C1 segment of cervical spinal cord (tissue), 14 donors: ENCODE data around the gene PFKFB2.

ENCODE experiments used
- DNase-seq, 14 donors: peaks; one replicate each; lab custom pipeline; 2025; lab: John Stamatoyannopoulos, UW

PFKFB2 gene

DNA sequence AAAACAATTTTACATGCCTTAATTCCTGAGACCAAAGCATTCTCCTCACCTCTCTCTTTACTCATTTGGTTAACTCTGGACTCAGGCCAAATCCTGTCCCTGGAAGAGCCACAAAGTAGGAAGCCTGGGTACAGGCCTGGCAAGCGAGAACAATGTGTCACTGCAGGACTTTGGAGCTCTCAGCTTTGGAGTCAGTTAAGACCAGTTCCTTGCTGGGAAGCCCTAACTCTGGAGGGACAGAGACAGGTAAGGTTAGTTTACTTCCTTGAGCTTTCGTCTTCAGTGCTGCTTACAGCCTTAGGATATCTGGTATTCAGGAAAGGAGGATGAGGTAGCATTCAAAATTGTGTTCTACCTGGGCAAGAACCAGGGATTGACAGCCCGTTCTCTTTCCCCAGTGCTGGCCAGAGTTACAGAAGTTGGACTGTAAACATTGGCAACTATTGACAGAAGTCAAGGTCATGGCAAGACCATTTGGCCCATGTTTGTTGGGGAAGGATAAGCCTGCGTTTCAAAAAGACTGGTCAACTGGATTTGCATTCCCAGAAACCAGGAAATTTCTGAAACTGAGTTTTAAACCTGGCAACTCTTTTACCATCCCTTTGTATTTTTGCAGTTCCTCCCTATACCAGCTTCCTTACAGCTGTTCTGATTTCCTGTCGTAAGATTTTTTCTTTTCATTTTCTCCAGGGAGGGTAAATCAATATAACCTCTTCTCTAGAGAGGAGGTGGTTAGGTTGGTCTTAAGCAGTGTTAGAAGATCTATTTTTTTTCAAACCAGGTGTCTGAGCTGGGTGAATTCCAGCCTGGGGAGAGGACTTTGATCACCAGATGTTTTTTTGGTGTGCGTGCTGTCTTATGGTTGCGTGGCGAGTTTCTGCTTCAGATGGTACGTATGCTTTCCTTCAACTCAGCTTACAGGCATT lies 35.9 kb downstream of the PFKFB2 start, which contains the start of gene C4BPB:
C4BPB (plus strand) TSS at position 160 of the 926 bp plus-strand sequence; CDS start at position 832, 672 bp downstream.
- no peak for DNase-seq

GRCh38 chr1:207089627-207090355 lies 36.7 kb downstream of the PFKFB2 start:
- DNase-seq, result no peak

GRCh38 chr1:207091200-207091908 lies 38.3 kb downstream of the PFKFB2 start:
- no peak for DNase-seq

DNA sequence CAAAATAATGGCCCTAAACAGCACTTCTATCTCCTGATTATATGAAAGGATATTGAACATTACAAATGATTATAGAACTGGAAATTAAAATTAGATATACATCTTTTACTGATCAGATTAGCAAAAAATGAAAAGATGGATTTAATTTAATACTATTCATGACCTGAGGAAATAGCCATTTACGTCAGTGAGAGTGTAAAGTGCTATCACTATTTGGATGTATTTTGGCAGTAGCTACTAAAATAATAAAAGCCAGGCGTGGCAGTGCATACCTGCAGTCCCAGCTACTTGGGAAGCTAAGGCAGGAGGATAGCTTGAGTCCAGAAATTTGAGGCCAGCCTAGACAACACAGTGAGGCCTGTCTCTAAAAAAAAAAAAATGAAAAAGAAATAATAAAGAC lies 40.9 kb downstream of the PFKFB2 start:
- DNase-seq, result no peak

- DNase-seq, result no peak
These were observed 44.8 kb downstream of the PFKFB2 start for GRCh38 chr1:207097871-207098324.

DNA sequence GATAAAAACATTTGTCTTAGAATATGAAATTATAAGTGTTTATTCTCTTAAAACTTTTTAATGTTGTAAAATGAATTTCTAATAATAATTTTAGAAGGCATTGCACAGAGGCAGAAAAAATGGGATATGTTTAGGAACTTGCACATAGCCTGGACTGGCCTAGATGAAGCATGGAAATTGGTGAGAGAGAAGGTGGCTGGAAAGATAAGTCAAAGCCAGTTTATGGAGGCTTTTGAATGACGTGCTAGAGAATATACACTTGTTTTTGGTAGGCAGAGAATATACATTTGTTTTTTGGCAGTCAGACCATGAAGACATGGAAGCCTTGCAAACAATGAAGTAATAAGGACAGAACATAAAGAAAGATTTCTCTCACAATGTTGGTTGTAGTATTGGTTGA lies 48.6 kb downstream of the PFKFB2 start:
- DNase-seq, result no peak

DNA sequence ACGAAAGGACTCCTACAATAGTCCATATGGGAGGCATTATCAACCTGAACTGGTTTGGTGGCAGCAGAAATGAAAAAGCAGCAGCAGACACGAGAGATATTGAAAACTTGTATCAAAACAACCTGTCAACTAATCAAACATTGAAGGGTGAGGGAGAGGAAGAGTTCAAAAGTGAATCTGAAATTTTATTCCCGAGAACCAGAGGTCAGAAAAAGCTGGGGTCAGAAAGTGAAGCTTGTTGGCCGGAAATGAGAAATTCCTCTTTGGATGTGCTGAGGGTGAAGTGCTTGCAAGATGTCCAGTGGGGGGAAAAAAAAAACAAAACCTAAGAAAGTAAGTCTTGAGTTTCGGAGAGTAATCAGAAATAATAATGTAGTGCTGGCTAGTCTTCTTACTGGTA lies 49.1 kb downstream of the PFKFB2 start:
- DNase-seq, result no peak

DNA sequence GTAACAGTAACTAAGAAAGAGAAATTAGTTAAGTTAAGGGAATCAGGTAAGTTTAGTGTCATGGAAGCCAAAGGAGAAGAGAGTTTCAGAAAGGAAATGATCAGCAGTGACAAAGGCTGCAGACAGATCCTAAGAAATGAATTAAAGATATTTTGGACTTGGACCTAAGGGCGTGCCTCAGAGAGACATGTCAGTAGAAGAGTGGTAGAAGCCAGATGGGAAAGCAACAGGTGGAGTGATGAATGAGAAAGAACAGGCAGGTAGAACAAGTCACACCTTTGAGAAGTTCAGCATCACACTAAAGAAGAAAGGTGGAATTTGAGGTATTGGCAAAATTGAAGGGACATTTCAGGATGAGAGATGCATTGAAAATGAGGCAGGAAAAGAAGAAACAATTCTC lies 49.6 kb downstream of the PFKFB2 start:
- no peak for DNase-seq

DNA sequence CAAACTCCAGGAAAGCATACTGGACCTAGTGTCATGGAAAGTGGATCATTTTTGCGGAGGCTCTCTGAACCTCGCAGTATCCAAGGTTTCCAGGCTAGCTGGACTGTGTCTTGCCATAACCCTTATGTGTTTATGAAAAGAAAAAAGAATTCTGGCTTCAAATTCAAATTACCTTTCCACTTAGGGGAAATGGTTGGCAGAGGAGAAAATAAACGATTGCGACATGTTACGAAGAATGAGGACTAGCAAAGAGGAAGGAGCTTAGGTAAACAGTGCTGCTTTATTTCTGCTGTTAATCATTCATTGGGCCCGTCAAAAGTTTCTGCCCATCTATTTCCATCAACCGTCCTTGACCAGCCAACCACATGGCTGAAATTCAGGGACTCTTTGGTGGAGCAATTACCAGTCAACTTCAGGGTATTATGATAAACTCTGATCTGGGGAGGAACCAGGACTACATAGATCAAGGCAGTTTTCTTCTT lies 50.9 kb downstream of the PFKFB2 start, which contains the start of gene C4BPA:
C4BPA (plus strand) TSS at position 342 of the 482 bp plus-strand sequence. CDS start 8,793 bp downstream, outside the sequence.
- no peak for DNase-seq

- no peak for DNase-seq
These were observed 55.9 kb downstream of the PFKFB2 start for GRCh38 chr1:207109004-207109403.

- DNase-seq, result no peak
These were observed 59.7 kb downstream of the PFKFB2 start for GRCh38 chr1:207112616-207113296.

DNA sequence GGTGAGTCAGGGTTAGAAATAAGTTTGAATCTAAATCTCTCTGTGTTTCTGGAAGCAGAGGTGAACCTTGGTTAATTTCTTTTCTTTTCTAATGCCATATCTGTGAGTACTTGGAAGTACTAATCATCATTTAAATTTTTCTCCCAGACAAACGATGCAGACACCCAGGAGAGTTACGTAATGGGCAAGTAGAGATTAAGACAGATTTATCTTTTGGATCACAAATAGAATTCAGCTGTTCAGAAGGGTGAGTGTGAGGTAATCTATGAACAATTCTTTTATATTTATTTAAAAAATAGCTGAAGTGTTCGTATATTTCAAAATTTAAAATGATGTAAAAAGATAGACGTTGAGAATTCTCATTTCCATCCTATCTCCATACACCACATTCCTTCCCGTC lies 62.2 kb downstream of the PFKFB2 start:
- no peak for DNase-seq

DNA sequence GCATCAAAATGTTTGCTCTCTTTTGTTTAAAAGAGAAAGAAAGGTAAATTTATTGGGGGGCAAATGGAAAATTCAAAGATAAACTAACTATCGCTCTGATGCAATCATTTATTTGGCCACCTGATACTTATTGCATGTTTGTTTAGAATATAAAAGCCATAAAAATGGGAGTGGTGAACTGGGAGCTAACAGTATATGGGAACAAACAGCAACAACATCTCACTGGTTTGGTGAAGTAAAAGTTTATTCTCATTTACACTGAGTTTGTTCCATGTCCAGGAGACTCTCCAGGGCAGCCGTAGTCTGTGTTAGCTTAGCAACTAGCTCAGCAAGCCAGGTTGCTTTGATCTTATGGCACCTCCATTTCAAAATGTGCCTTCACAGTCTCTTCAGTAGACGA lies 71.3 kb downstream of the PFKFB2 start:
- no peak for DNase-seq

DNA sequence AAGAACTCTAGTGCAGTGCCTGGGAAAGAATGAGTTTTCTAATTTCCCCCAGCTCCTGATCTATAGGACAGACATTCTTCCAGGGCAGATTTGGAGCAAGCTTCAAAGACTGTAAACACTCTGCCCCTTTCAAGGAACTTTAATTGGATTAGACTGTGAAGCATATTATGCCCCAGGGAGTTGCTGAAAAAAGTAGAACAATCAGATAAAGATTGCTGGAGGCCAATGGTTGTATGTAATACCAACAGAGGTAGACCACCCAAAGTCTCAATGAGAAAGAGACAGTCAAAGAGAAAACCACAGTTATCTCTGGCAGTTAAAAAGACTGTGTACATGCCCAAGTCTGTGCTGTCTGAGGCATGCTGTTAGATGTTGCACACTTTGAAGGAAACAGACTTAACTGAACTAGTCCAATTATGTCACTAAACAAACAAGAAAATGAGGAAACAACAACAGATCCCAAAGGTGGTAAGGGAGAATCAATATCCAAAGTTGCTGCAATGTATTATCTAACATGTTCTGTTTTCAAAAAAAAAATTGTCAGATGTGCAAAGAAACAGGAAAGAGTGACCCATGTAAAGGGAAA lies 75.4 kb downstream of the PFKFB2 start:
- no peak for DNase-seq

DNA sequence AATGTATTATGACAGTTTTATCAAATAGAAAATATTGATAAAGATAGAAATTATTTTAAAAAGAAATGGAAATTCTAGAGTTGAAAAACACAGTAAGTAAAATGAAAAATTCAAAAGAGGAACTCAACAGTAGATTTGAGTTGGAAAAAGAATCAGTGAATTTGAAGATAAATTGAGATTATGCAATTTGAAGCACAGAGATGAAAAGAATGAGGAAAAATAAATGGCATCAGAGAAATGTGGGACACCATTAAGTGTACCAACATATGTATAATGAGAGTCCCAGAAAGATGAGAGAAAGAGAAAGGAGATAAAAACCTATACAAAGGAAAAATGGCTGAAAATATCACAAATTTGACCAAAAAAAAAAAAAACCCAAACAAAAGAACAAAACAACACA lies 76.0 kb downstream of the PFKFB2 start:
- no peak for DNase-seq
